HG03520 (cell line): ENCODE measurements around the gene ZNHIT3.

Experiments used
- ATAC-seq: cut with Tn5 transposase; IDR thresholded peaks from one replicate; pipeline ENCODE4 v1.9.1; 2021; ENCODE audit warnings: mild to moderate bottlenecking, moderate library complexity; ENCODE audit not compliant: unreplicated experiment

Gene ZNHIT3

GRCh38 chr17:36545077-36545464, 58.6 kb downstream of the ZNHIT3 start:
- ATAC-seq: no peak
